Stimulated activated CD8-positive, alpha-beta memory T cell treated with anti-CD3 and anti-CD28 coated beads, Interleukin-15, amount 100 ng/mL, for 4 hours (primary cell): ENCODE data around the gene MAP3K12.
"Not testable (repeated sequence)": the region's sequence is repeated elsewhere in the genome, so short reads cannot be mapped to it uniquely, and the experiment has no call there.

Source experiments
- DNase-seq, 2 donors: peaks; one replicate each; pipeline ENCODE4 v3.0.0-alpha.2; 2020; ENCODE audit warnings: low read depth in 2 of 2

MAP3K12 gene

GRCh38 chr12:53492188-53492587 lies 7.1 kb downstream of the MAP3K12 start:
- DNase-seq: no peak

- DNase-seq: no peak
Measured at GRCh38 chr12:53489242-53489864, 9.9 kb downstream of the MAP3K12 start.

GRCh38 chr12:53486736-53487487 lies 12.3 kb downstream of the MAP3K12 start:
- DNase-seq: no peak

- DNase-seq: no peak
Measured at GRCh38 chr12:53485955-53486735, 13.1 kb downstream of the MAP3K12 start.

- no peak for DNase-seq
Measured at GRCh38 chr12:53484686-53485575, 14.3 kb downstream of the MAP3K12 start.

- DNase-seq: no peak
Measured at GRCh38 chr12:53483979-53484377, 15.3 kb downstream of the MAP3K12 start.

GRCh38 chr12:53483225-53483978 lies 15.9 kb downstream of the MAP3K12 start:
- no peak for DNase-seq

- no peak for DNase-seq
Measured at GRCh38 chr12:53482626-53483168, 16.6 kb downstream of the MAP3K12 start.

- no peak for DNase-seq
Measured at GRCh38 chr12:53481939-53482586, 17.2 kb downstream of the MAP3K12 start.

GRCh38 chr12:53481458-53481857 lies 17.8 kb downstream of the MAP3K12 start:
- not testable (repeated sequence) for DNase-seq

- no peak for DNase-seq
Measured at GRCh38 chr12:53480491-53481442, 18.5 kb downstream of the MAP3K12 start.

GRCh38 chr12:53479331-53479730 lies 19.9 kb downstream of the MAP3K12 start:
- no peak for DNase-seq

GRCh38 chr12:53478865-53479264 lies 20.4 kb downstream of the MAP3K12 start:
- no peak for DNase-seq

- no peak for DNase-seq
Measured at GRCh38 chr12:53476769-53477209, 22.5 kb downstream of the MAP3K12 start.

GRCh38 chr12:53474819-53475218 lies 24.4 kb downstream of the MAP3K12 start:
- no peak for DNase-seq

GRCh38 chr12:53474077-53474476 lies 25.2 kb downstream of the MAP3K12 start:
- DNase-seq: no peak

- DNase-seq: no peak
Measured at GRCh38 chr12:53472056-53472582, 27.1 kb downstream of the MAP3K12 start.

GRCh38 chr12:53468282-53468681 lies 31.0 kb downstream of the MAP3K12 start:
- DNase-seq: no peak

GRCh38 chr12:53467880-53468279 lies 31.4 kb downstream of the MAP3K12 start:
- no peak for DNase-seq
